Measurements from ENCODE around the gene VWA3A. TPM values are rescaled to one million over a fixed set of nuclear protein-coding genes. Genes with fewer than 3 reads are reported as not detected.

Gene VWA3A
- total and polyA plus RNA-seq, 7 donors, result 0.03 to 0.15 (median 0.12) TPM; not detected in 4

DNA sequence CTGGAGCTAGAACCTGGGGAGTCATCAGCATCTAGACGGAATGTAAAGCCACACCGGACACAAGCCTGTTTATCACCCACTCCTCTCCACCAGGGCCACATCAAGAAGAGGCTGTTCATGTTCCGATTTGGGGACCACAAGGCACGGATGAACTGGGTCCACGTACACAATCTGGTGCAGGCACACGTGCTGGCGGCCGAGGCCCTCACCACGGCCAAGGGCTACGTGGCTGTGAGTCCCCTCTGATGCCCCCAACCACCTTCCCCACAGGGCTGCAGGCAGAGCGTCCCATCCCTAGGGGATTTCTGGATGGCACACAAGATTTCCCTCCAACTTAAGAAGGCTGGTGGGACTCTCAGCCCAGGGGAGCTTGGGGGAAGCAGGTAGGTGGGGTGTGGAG lies 89.1 kb downstream of the VWA3A start:
- no peak overlapping the region for H3K4me3 ChIP-seq
- TF ChIP-seq, protein P1, sequence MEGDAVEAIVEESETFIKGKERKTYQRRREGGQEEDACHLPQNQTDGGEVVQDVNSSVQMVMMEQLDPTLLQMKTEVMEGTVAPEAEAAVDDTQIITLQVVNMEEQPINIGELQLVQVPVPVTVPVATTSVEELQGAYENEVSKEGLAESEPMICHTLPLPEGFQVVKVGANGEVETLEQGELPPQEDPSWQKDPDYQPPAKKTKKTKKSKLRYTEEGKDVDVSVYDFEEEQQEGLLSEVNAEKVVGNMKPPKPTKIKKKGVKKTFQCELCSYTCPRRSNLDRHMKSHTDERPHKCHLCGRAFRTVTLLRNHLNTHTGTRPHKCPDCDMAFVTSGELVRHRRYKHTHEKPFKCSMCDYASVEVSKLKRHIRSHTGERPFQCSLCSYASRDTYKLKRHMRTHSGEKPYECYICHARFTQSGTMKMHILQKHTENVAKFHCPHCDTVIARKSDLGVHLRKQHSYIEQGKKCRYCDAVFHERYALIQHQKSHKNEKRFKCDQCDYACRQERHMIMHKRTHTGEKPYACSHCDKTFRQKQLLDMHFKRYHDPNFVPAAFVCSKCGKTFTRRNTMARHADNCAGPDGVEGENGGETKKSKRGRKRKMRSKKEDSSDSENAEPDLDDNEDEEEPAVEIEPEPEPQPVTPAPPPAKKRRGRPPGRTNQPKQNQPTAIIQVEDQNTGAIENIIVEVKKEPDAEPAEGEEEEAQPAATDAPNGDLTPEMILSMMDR (IDR thresholded peaks at IDR 0.05), result no peak
- ATAC-seq (no peak), DNase-seq (peak in 1 of 2 donors; percentile 18)
- no peaks in the 10 kb centered on the region for H3K4me1 ChIP-seq
- intact Hi-C loops (cut with DNase I), result loop anchor here in 1 of 2 donors (10.0 kb wide), 1 partner anchor 227 kb away; the partner anchor contains the start of gene UQCRC2
- H3K9me3 ChIP-seq, result no peaks in the 10 kb centered on the region
- no peaks in the 10 kb centered on the region for H3K27me3 ChIP-seq (ENCODE audit: insufficient read depth in 3 of 3, low read length in 2 of 3)
- 87 to 91% (median 90%) methylated on average over 11 of the region's 11 CpGs for WGBS, 3 donors
- no peaks in the 10 kb centered on the region for H3K36me3 ChIP-seq (ENCODE audit: insufficient read depth in 1 of 2, low read depth in 1 of 2)
- H3K27ac ChIP-seq, result no peak overlapping the region

DNA sequence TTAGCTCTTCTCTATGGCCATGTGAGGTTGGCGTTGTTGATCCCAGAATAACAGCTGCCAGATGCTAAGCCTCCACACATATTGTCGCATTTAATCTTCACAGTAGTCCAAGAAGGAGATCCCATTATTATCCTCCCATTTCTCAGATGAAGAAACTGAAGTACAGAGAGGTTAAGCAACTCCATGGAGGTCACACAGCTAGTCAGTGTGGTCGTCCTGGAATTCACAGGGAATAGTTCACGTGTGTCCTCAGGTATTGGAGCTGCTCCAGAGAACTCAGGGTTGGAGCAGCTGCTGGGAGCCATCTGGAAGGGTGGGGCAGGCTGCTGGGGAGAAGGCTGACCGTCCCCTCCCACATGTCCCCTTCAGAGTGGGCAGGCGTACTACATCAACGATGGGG lies 89.5 kb downstream of the VWA3A start:
- H3K36me3 ChIP-seq (ENCODE audit: insufficient read depth in 1 of 2, low read depth in 1 of 2), result no peaks in the 10 kb centered on the region
- no peaks in the 10 kb centered on the region for H3K4me1 ChIP-seq
- no peaks in the 10 kb centered on the region for H3K27me3 ChIP-seq (ENCODE audit: insufficient read depth in 3 of 3, low read length in 2 of 3)
- DNase-seq (peak in 1 of 2 donors; percentile 27), ATAC-seq (no peak)
- intact Hi-C loops (cut with DNase I), result loop anchor here in 1 of 2 donors (10.0 kb wide), 1 partner anchor 227 kb away; the partner anchor contains the start of gene UQCRC2
- TF ChIP-seq, protein P1 (IDR thresholded peaks at IDR 0.05), result no peak
- WGBS, 3 donors, result 64 to 86% (median 72%) methylated on average over 7 of the region's 7 CpGs
- no peak overlapping the region for H3K27ac ChIP-seq
- no peaks in the 10 kb centered on the region for H3K9me3 ChIP-seq
- no peak overlapping the region for H3K4me3 ChIP-seq

DNA sequence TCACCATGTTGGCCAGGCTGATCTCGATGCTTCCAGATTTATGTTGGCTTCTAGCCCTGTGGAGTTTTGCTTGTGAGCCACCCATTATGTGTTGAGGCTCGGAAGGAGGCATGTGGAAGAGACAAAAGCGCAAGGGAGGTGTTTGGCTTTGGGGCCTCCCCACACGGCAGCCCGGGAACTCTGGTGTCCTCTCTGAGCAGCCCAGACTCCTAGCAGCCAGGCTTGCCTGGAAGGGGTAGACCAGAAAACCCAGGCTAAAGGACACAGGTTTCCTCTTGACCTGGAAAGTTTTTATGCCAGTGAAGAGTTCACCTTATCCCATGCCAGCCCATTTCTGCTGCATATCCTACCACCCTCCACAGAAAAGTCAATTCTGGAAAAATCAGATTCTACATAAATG lies 91.0 kb downstream of the VWA3A start:
- TF ChIP-seq, protein P1 (IDR thresholded peaks at IDR 0.05), result no peak
- DNase-seq (peak in 1 of 2 donors; percentile 11), ATAC-seq (no peak)
- intact Hi-C loops (cut with DNase I), result loop anchor here in 1 of 2 donors (10.0 kb wide), 1 partner anchor 229 kb away; the partner anchor contains the start of gene UQCRC2
- Histone ChIP-seq H3K4me3 (no peak overlapping the region), H3K36me3 (ENCODE audit: insufficient read depth in 1 of 2, low read depth in 1 of 2) (no peaks in the 10 kb centered on the region), H3K9me3 (no peaks in the 10 kb centered on the region), H3K4me1 (peaks cover under 1% of the 10 kb centered on the region), H3K27me3 (ENCODE audit: insufficient read depth in 3 of 3, low read length in 2 of 3) (no peaks in the 10 kb centered on the region), H3K27ac (no peak overlapping the region)
- WGBS, 3 donors, result 85 to 95% (median 89%) methylated on average over 5 of the region's 5 CpGs

DNA sequence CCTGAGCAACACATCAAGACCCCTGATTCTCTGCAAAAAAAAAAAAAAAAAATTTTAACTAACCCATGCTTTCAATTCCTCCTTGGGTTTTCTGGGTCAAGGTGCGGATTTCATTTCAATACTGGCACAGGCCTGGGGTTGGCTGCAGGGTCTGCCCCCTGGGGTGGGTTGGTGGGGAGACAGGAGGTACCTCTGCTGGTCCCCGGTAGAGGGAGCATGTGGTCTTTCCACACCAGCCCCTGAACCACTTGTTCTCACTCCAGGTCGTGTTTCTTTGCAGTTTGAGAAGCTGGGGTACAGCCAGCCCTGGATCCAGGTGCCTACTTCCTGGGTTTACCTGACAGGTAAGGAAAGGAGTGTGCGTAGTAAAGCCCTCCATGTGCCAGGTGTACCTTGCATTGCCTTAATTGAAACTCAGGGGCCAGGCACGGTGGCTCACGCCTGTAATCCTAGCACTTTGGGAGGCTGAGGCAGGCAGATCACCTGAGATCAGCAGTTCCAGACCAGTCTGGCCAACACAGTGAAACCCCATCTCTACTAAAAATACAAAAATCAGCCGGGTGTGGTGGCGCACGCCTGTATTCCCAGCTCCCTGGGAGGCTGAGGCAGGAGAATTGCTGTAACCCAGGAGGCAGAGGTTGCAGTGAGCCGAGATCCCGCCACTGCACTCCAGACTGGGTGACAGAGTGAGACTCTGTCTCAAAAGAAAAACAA lies 91.7 kb downstream of the VWA3A start:
- TF ChIP-seq, protein P1 (IDR thresholded peaks at IDR 0.05), result no peak
- ATAC-seq, result no peak
- WGBS, 3 donors, result 84 to 89% (median 86%) methylated on average over 11 of the region's 11 CpGs
- no peak for DNase-seq
- intact Hi-C loops (cut with DNase I), result loop anchor here in 1 of 2 donors (10.0 kb wide), 1 partner anchor 229 kb away; the partner anchor contains the start of gene UQCRC2
- H3K9me3 ChIP-seq, result no peaks in the 10 kb centered on the region
- H3K4me1 ChIP-seq, result peaks cover 8% of the 10 kb centered on the region
- no peak overlapping the region for H3K4me3 ChIP-seq
- no peak overlapping the region for H3K27ac ChIP-seq
- no peaks in the 10 kb centered on the region for H3K27me3 ChIP-seq (ENCODE audit: insufficient read depth in 3 of 3, low read length in 2 of 3)
- H3K36me3 ChIP-seq (ENCODE audit: insufficient read depth in 1 of 2, low read depth in 1 of 2), result no peaks in the 10 kb centered on the region

Data from psoas muscle (tissue), 8 donors.